Hepatocyte (in vitro differentiated cells): ENCODE measurements around the gene HIGD1A. TPM values are rescaled to one million over a fixed set of nuclear protein-coding genes. Genes with fewer than 3 reads are reported as not detected.

Experiments
- DNase-seq: peaks from one replicate; pipeline ENCODE4 v3.0.0-alpha.2; 2016; ENCODE audit warnings: low spot score
- H2AFZ ChIP-seq: fragments of 200-600 bp; sonication (generic); 2 replicates; pipeline ENCODE4 v1.6.0; 2016; ENCODE audit warnings: antibody characterized with exemption, mild to moderate bottlenecking
- H3K27ac ChIP-seq: fragments of 200-600 bp; sonication (generic); 2 replicates; pipeline ENCODE4 v1.5.1; 2016; ENCODE audit warnings: mild to moderate bottlenecking
- H3K27me3 ChIP-seq: fragments of 200-600 bp; sonication (generic); 2 replicates; pipeline ENCODE4 v1.6.1; 2016
- H3K36me3 ChIP-seq: fragments of 200-600 bp; sonication (generic); replicated peaks from 2 replicates; pipeline ENCODE4 v1.5.1; 2016; ENCODE audit warnings: low read depth; ENCODE audit not compliant: insufficient read depth
- H3K4me1 ChIP-seq: fragments of 200-600 bp; sonication (generic); 2 replicates; pipeline ENCODE4 v1.5.1; 2016; ENCODE audit warnings: mild to moderate bottlenecking, moderate library complexity; ENCODE audit not compliant: insufficient read depth
- H3K4me2 ChIP-seq: fragments of 200-600 bp; sonication (generic); 2 replicates; pipeline ENCODE4 v1.6.0; 2016
- H3K4me3 ChIP-seq: fragments of 200-600 bp; sonication (generic); 2 replicates; pipeline ENCODE4 v1.5.1; 2016; ENCODE audit warnings: mild to moderate bottlenecking
- H3K79me2 ChIP-seq: fragments of 200-600 bp; sonication (generic); 2 replicates; pipeline ENCODE4 v1.6.0; 2017; ENCODE audit warnings: mild to moderate bottlenecking
- H3K9me2 ChIP-seq: fragments of 200-600 bp; sonication (generic); replicated peaks from 2 replicates; pipeline ENCODE4 v1.6.0; 2017; ENCODE audit warnings: mild to moderate bottlenecking; ENCODE audit not compliant: insufficient read depth
- H3K9me3 ChIP-seq: fragments of 200-600 bp; sonication (generic); 2 replicates; pipeline ENCODE4 v1.5.1; 2016; ENCODE audit warnings: low read depth, mild to moderate bottlenecking
- H4K20me1 ChIP-seq: fragments of 200-600 bp; sonication (generic); 2 replicates; pipeline ENCODE4 v1.6.0; 2016; ENCODE audit warnings: mild to moderate bottlenecking; ENCODE audit not compliant: insufficient read depth, poor library complexity, severe bottlenecking
- EZH2 ChIP-seq: fragments of 200-600 bp; sonication (generic); IDR thresholded peaks from 2 replicates; pipeline ENCODE4 v1.6.1; 2016; ENCODE audit warnings: antibody characterized with exemption, mild to moderate bottlenecking, borderline replicate concordance
- EZH2phosphoT487 ChIP-seq: fragments of 200-600 bp; sonication (generic); IDR thresholded peaks from one replicate; pipeline ENCODE4 v1.6.1; 2018; ENCODE audit warnings: antibody characterized with exemption, mild to moderate bottlenecking, low read depth, moderate library complexity; ENCODE audit not compliant: unreplicated experiment, severe bottlenecking
- WGBS: methylation state at CpG from one replicate; pipeline ENCODE4 v1.1.6; 2016; ENCODE audit warnings: low lambda C conversion rate; ENCODE audit errors: missing lambda C conversion rate; 5-methylcytosine and 5-hydroxymethylcytosine counted together
- polyA plus RNA-seq: library from polyadenylated mRNA; unstranded; fragments of >200 nt; fragmentation: Nextera tagmentation; extraction: Ambion mirVana; gene quantifications from 2 replicates; pipeline ENCODE4 v1.2.1, GENCODE V29; 2016
- small RNA-seq: library from RNA; depleted of rRNA; stranded (forward); fragments of <200 nt; gene quantifications from one replicate; pipeline ENCODE3, GENCODE V24; 2014
- total RNA-seq: library from RNA; depleted of rRNA; stranded (reverse); fragments of >200 nt; gene quantifications from 2 replicates; pipeline ENCODE4 v1.2.3, GENCODE V29; 2014
- TF ChIP-seq, protein P1 (sequence below): fragments of 200-600 bp; sonication (generic); IDR thresholded peaks from 2 replicates; pipeline ENCODE4 v1.5.1; 2016; ENCODE audit warnings: antibody characterized with exemption, mild to moderate bottlenecking; ENCODE audit not compliant: poor library complexity

Gene HIGD1A
- total and polyA plus RNA-seq, 2 experiments from 2014 or later: 218 to 252 TPM

DNA sequence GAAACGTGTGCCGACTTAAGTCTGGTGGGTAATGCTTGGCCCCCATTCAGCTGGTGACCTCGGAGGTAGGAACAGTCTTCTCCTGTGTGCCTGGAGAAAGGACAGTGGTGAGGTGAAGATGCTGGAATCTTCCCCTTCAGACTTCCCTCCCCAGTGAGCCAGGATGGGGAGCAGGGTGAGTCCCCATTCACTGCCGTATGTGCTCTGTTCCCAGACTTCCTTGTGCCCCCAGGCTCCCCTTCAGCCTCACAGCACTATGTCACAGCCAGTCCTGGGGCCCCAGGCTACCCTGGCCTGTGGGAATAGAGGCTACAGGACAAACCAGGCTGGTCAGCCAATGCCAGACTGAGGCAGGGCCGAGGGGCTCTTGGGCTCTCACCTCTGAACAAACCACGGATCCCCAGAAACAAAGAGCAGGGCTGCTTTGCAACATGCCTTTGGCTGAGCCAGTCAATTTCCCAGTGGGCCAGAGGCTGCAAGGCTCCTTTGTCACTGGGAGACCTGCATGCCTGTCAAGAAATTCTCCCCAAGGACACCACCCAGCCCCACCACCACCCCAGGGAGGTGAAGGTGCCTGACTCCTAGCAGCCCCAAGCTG lies 69.9 kb downstream of the HIGD1A start:
- H3K4me2 ChIP-seq: no peak overlapping the region
- no peaks in the 10 kb centered on the region for H3K79me2 ChIP-seq
- no peak overlapping the region for H3K27ac ChIP-seq
- H3K36me3 ChIP-seq: no peaks in the 10 kb centered on the region
- H3K4me1 ChIP-seq: no peaks in the 10 kb centered on the region
- WGBS: 79% methylated on average over 6 of the region's 6 CpGs
- no peaks in the 10 kb centered on the region for H3K9me2 ChIP-seq
- TF ChIP-seq, protein P1, sequence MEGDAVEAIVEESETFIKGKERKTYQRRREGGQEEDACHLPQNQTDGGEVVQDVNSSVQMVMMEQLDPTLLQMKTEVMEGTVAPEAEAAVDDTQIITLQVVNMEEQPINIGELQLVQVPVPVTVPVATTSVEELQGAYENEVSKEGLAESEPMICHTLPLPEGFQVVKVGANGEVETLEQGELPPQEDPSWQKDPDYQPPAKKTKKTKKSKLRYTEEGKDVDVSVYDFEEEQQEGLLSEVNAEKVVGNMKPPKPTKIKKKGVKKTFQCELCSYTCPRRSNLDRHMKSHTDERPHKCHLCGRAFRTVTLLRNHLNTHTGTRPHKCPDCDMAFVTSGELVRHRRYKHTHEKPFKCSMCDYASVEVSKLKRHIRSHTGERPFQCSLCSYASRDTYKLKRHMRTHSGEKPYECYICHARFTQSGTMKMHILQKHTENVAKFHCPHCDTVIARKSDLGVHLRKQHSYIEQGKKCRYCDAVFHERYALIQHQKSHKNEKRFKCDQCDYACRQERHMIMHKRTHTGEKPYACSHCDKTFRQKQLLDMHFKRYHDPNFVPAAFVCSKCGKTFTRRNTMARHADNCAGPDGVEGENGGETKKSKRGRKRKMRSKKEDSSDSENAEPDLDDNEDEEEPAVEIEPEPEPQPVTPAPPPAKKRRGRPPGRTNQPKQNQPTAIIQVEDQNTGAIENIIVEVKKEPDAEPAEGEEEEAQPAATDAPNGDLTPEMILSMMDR: no peak
- TF ChIP-seq EZH2phosphoT487: no peak
- TF ChIP-seq EZH2: no peak
- no peak overlapping the region for H3K4me3 ChIP-seq
- no peak overlapping the region for H2AFZ ChIP-seq
- DNase-seq: no peak
- H3K27me3 ChIP-seq: no peaks in the 10 kb centered on the region
- H3K9me3 ChIP-seq: no peaks in the 10 kb centered on the region
- H4K20me1 ChIP-seq: no peaks in the 10 kb centered on the region

- DNase-seq: no peak
- WGBS: 85% methylated on average over 13 of the region's 13 CpGs
- no peaks in the 10 kb centered on the region for H3K9me2 ChIP-seq
- no peak overlapping the region for H3K4me3 ChIP-seq
- H3K9me3 ChIP-seq: no peaks in the 10 kb centered on the region
- no peaks in the 10 kb centered on the region for H3K4me1 ChIP-seq
- H3K79me2 ChIP-seq: no peaks in the 10 kb centered on the region
- H3K4me2 ChIP-seq: no peak overlapping the region
- H2AFZ ChIP-seq: no peak overlapping the region
- no peaks in the 10 kb centered on the region for H3K36me3 ChIP-seq
- no peak overlapping the region for H3K27ac ChIP-seq
- H3K27me3 ChIP-seq: no peaks in the 10 kb centered on the region
- TF ChIP-seq, protein P1: no peak
- TF ChIP-seq EZH2phosphoT487 (no peak), EZH2 (no peak)
- no peaks in the 10 kb centered on the region for H4K20me1 ChIP-seq
Measured at GRCh38 chr3:42733501-42734262, 70.6 kb downstream of the HIGD1A start.

Small RNA genes lying within 50 kb of the gene (small RNA-seq; reads per million reads assigned to genes)
- gene CCDC13: not detected

Other genes with a start within 250 kb of the HIGD1A start
- gene SEC22C, start 222.5 kb downstream of the HIGD1A start, total RNA-seq: 44.1 and 53.9 TPM in 2 replicates
- 23.5 and 31.4 TPM in 2 replicates for gene SEC22C, start 222.5 kb downstream of the HIGD1A start, polyA plus RNA-seq
- 23.5 and 26.8 TPM in 2 replicates for gene SS18L2, start 213.6 kb downstream of the HIGD1A start, total RNA-seq
- gene SS18L2, start 213.6 kb downstream of the HIGD1A start, polyA plus RNA-seq: 53.7 and 61.7 TPM in 2 replicates
- gene NKTR, start 203.8 kb downstream of the HIGD1A start, total RNA-seq: 74.3 and 78.9 TPM in 2 replicates
- 36.8 and 66.2 TPM in 2 replicates for gene NKTR, start 203.8 kb downstream of the HIGD1A start, polyA plus RNA-seq
- 12.3 and 14.2 TPM in 2 replicates for gene ZBTB47, start 150.8 kb downstream of the HIGD1A start, total RNA-seq
- gene ZBTB47, start 150.8 kb downstream of the HIGD1A start, polyA plus RNA-seq: 4.7 and 7.0 TPM in 2 replicates
- gene KLHL40, start 119.0 kb downstream of the HIGD1A start, total RNA-seq: not detected in 2 replicates
- gene KLHL40, start 119.0 kb downstream of the HIGD1A start, polyA plus RNA-seq: not detected in 2 replicates
- gene HHATL, start 101.7 kb downstream of the HIGD1A start, total RNA-seq: not detected in 2 replicates
- not detected in 2 replicates for gene HHATL, start 101.7 kb downstream of the HIGD1A start, polyA plus RNA-seq
- gene CCDC13, start 31.2 kb downstream of the HIGD1A start, total RNA-seq: 0.63 TPM in 1 of 2 replicates, not detected in the other
- 2.1 TPM in 1 of 2 replicates, not detected in the other for gene CCDC13, start 31.2 kb downstream of the HIGD1A start, polyA plus RNA-seq
- gene ACKR2, start 5.0 kb upstream of the HIGD1A start, total RNA-seq: 1.9 and 3.9 TPM in 2 replicates
- gene ACKR2, start 5.0 kb upstream of the HIGD1A start, polyA plus RNA-seq: 1.7 and 2.3 TPM in 2 replicates
- gene CYP8B1, start 71.4 kb upstream of the HIGD1A start, total RNA-seq: 5.7 and 5.9 TPM in 2 replicates
- 2.2 and 4.5 TPM in 2 replicates for gene CYP8B1, start 71.4 kb upstream of the HIGD1A start, polyA plus RNA-seq
- gene ZNF662, start 101.7 kb upstream of the HIGD1A start, total RNA-seq: 0.07 TPM in 1 of 2 replicates, not detected in the other
- gene ZNF662, start 101.7 kb upstream of the HIGD1A start, polyA plus RNA-seq: not detected in 2 replicates
- 2.1 and 2.4 TPM in 2 replicates for gene GASK1A, start 174.8 kb upstream of the HIGD1A start, total RNA-seq
- 1.1 and 2.6 TPM in 2 replicates for gene GASK1A, start 174.8 kb upstream of the HIGD1A start, polyA plus RNA-seq